K562 (cell line): ENCODE data around the gene SHISA7.

Source experiments
- CEBPB ChIP-seq: fragments of 450-650 bp; IDR thresholded peaks from 2 replicates; pipeline ENCODE4 v1.6.1; 2016; ENCODE audit warnings: missing genetic modification characterization, missing compliant biosample characterization
- DACH1 ChIP-seq: fragments of 450-650 bp; IDR thresholded peaks from 2 replicates; pipeline ENCODE4 v1.6.1; 2018; ENCODE audit not compliant: partially characterized antibody
- FOS ChIP-seq: IDR thresholded peaks from 3 replicates; pipeline ENCODE4 v1.6.1; 2011; ENCODE audit not compliant: insufficient read length; ENCODE audit errors: extremely low read depth
- IRF1 ChIP-seq: sonication (generic); formaldehyde crosslinking; IDR thresholded peaks from 2 replicates; pipeline ENCODE4 v1.8.0; 2022; ENCODE audit warnings: missing genetic modification reagents, mild to moderate bottlenecking, borderline replicate concordance
- MTF1 ChIP-seq: fragments of 250-450 bp; sonication (Bioruptor Pico); IDR thresholded peaks from 2 replicates; pipeline ENCODE4 v1.9.0; 2021; ENCODE audit warnings: moderate library complexity, mild to moderate bottlenecking, inconsistent platforms, borderline replicate concordance
- NCOA2 ChIP-seq, 2 experiments: fragments of 450-650 bp; IDR thresholded peaks; 2 replicates each; pipeline ENCODE4 v1.6.1; 2018; ENCODE audit warnings: mild to moderate bottlenecking in 2 of 2, moderate library complexity in 1 of 2; ENCODE audit not compliant: partially characterized antibody in 2 of 2
- NR4A1 ChIP-seq, 2 experiments: fragments of 250-450 bp in 1 of 2; fragments of 450-650 bp in 1 of 2; sonication (Bioruptor Pico) in 1 of 2; IDR thresholded peaks; 2 replicates each; pipeline versions ENCODE4 v1.4.0 to v1.6.1; 2016 to 2020; ENCODE audit warnings: mild to moderate bottlenecking in 2 of 2, missing compliant biosample characterization in 1 of 2, missing genetic modification characterization in 1 of 2, moderate library complexity in 1 of 2
- RNF2 ChIP-seq: sonication (generic); IDR thresholded peaks from 2 replicates; pipeline ENCODE4 v1.6.1; 2016
- TAF7 ChIP-seq: fragments of 450-650 bp; IDR thresholded peaks from 2 replicates; pipeline ENCODE4 v1.6.1; 2016; ENCODE audit warnings: missing genetic modification characterization, missing compliant biosample characterization
- ZBTB33 ChIP-seq: sonication (generic); formaldehyde crosslinking; IDR thresholded peaks from 2 replicates; pipeline ENCODE4 v1.8.1; 2023; ENCODE audit warnings: mild to moderate bottlenecking, missing genetic modification reagents
- ZNF121 ChIP-seq: sonication (generic); formaldehyde crosslinking; conservative IDR thresholded peaks from 2 replicates; pipeline ENCODE4 v1.8.0; 2022; ENCODE audit warnings: missing genetic modification reagents
- TF ChIP-seq, protein P1 (sequence below): fragments of 250-450 bp; sonication (Bioruptor Pico); IDR thresholded peaks from 2 replicates; pipeline ENCODE4 v1.5.0; 2021
- TF ChIP-seq, protein P2 (sequence below): sonication (generic); formaldehyde crosslinking; IDR thresholded peaks from 2 replicates; pipeline ENCODE4 v1.8.0; 2023; ENCODE audit warnings: mild to moderate bottlenecking, missing genetic modification reagents
- TF ChIP-seq, protein P3 (sequence below), 3 experiments: IDR thresholded peaks in 2 of 3; conservative IDR thresholded peaks in 1 of 3; 2 replicates each; pipeline ENCODE4 v1.5.1; 2011 to 2012; ENCODE audit warnings: low read length in 3 of 3, mild to moderate bottlenecking in 3 of 3, control low read depth in 2 of 3, improper control_type of control experiment in 1 of 3, inconsistent platforms in 1 of 3, low read depth in 1 of 3, mixed read lengths in 1 of 3, moderate library complexity in 1 of 3; ENCODE audit not compliant: insufficient read depth in 2 of 3

DNA sequence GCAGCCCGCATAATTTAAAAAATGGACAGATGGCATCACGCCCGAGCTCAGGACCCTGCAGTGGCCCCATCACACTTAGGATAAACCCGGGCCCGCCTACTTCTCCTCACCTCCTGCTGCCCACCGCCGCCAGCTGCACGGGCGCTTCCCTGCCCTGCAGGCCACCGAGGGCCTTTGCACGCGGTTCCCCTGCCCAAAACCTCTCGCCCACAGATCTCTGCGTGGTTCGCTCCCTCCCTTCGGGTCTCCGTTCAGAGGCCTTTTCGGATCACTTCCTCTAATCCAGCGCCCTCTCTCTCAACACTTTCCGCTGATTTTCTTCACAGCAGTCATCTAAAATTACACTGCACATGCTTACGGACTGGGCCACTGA lies 1.8 kb downstream of the SHISA7 start:
- TF ChIP-seq DACH1 (no peak), MTF1 (no peak), TAF7 (no peak), IRF1 (CRISPR knock-in tag) (no peak), ZBTB33 (CRISPR knock-in tag) (0 out of 2 replicates have a peak, but pooled peaks have one; percentile 47), FOS (no peak), RNF2 (no peak), ZNF121 (CRISPR knock-in tag) (no peak), NCOA2 (IDR thresholded peaks at IDR 0.05; ENCODE audit: partially characterized antibody in 2 of 2) (no peak), CEBPB (tag) (no peak), NR4A1 (CRISPR knock-in tag; IDR thresholded peaks at IDR 0.05) (no peak), NR4A1 (tag; IDR thresholded peaks at IDR 0.05) (no peak)
- TF ChIP-seq, protein P1, sequence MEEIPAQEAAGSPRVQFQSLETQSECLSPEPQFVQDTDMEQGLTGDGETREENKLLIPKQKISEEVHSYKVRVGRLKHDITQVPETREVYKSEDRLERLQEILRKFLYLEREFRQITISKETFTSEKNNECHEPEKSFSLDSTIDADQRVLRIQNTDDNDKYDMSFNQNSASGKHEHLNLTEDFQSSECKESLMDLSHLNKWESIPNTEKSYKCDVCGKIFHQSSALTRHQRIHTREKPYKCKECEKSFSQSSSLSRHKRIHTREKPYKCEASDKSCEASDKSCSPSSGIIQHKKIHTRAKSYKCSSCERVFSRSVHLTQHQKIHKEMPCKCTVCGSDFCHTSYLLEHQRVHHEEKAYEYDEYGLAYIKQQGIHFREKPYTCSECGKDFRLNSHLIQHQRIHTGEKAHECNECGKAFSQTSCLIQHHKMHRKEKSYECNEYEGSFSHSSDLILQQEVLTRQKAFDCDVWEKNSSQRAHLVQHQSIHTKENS (CRISPR knock-in tag), result no peak
- TF ChIP-seq, protein P2, sequence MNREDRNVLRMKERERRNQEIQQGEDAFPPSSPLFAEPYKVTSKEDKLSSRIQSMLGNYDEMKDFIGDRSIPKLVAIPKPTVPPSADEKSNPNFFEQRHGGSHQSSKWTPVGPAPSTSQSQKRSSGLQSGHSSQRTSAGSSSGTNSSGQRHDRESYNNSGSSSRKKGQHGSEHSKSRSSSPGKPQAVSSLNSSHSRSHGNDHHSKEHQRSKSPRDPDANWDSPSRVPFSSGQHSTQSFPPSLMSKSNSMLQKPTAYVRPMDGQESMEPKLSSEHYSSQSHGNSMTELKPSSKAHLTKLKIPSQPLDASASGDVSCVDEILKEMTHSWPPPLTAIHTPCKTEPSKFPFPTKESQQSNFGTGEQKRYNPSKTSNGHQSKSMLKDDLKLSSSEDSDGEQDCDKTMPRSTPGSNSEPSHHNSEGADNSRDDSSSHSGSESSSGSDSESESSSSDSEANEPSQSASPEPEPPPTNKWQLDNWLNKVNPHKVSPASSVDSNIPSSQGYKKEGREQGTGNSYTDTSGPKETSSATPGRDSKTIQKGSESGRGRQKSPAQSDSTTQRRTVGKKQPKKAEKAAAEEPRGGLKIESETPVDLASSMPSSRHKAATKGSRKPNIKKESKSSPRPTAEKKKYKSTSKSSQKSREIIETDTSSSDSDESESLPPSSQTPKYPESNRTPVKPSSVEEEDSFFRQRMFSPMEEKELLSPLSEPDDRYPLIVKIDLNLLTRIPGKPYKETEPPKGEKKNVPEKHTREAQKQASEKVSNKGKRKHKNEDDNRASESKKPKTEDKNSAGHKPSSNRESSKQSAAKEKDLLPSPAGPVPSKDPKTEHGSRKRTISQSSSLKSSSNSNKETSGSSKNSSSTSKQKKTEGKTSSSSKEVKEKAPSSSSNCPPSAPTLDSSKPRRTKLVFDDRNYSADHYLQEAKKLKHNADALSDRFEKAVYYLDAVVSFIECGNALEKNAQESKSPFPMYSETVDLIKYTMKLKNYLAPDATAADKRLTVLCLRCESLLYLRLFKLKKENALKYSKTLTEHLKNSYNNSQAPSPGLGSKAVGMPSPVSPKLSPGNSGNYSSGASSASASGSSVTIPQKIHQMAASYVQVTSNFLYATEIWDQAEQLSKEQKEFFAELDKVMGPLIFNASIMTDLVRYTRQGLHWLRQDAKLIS (CRISPR knock-in tag), result no peak
- TF ChIP-seq, protein P3, sequence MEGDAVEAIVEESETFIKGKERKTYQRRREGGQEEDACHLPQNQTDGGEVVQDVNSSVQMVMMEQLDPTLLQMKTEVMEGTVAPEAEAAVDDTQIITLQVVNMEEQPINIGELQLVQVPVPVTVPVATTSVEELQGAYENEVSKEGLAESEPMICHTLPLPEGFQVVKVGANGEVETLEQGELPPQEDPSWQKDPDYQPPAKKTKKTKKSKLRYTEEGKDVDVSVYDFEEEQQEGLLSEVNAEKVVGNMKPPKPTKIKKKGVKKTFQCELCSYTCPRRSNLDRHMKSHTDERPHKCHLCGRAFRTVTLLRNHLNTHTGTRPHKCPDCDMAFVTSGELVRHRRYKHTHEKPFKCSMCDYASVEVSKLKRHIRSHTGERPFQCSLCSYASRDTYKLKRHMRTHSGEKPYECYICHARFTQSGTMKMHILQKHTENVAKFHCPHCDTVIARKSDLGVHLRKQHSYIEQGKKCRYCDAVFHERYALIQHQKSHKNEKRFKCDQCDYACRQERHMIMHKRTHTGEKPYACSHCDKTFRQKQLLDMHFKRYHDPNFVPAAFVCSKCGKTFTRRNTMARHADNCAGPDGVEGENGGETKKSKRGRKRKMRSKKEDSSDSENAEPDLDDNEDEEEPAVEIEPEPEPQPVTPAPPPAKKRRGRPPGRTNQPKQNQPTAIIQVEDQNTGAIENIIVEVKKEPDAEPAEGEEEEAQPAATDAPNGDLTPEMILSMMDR (IDR thresholded peaks at IDR 0.05 in 2 of 3, conservative IDR thresholded peaks at IDR 0.05 in 1 of 3; ENCODE audit: insufficient read depth in 2 of 3, low read depth in 1 of 3, low read length in 3 of 3), result no peak
